Stimulated activated CD4-positive, alpha-beta T cell treated with anti-CD3 and anti-CD28 coated beads, Interleukin-1b, Interleukin-23, amount 100 ng/mL, for 48 hours (primary cell): ENCODE measurements around the gene LMF2.

Experiments
- DNase-seq: peaks from one replicate; pipeline ENCODE4 v3.0.0-alpha.2; 2020

Gene LMF2

DNA sequence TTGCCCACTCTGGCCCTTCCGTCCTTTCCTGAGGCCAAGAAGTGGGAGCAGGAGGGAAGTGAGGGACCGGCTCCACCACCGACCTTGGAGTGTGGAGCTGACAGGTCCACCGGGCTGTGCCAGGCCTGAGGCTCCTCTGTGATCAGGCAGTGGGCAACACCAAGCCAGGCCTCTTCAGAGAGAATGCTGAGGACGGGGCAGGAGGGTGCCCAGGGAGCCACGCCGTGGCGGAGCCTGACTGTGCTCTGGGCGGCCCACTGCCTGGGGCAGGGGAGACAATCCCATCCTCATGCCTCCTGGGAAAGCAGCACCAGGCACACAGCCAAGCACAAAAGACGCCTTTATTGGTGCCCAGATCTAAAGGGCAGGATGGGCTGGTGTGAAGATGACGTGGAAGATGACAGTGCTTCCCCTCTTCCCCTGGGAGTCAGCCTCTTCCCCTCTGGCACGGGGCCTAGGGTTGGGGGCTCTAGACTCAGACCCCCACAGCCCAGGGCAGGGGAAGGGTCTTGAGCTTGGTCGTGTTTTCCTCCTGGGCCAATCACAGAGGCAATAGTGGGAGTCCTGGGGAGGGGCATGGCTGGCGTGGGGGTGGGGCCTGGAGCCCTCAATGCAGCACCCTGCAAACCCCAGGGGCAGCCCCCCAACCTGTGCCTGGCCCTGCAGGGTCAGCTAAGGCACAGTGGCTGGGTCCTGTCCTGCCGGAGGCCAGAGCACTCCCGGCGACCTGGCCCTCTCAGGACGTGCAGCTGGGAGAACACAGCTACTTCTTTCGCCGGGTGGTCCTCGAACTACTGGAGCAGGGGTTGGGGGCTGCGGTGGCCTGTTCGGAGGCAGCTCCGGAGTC lies 4.7 kb downstream of the LMF2 start:
- DNase-seq: no peak

DNA sequence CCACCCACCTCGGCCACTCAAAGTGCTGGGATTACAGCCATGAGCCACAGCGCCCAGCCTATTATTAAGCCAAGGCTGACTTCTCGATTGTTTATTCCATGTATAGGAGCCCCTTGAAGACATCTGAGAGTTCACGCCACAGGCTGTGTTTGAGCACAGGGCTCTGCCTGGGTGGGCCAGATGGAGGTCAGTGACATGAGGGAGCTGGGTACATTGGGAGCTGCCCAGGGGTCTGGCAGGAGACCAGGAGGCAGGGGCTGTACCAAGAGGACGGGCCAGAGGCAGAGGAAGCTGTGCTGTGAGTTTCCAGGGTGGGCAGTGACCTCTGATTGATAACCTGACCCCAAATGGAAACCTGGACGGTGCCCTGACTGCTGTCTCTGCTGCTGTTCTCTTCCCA lies 5.4 kb downstream of the LMF2 start:
- no peak for DNase-seq

DNA sequence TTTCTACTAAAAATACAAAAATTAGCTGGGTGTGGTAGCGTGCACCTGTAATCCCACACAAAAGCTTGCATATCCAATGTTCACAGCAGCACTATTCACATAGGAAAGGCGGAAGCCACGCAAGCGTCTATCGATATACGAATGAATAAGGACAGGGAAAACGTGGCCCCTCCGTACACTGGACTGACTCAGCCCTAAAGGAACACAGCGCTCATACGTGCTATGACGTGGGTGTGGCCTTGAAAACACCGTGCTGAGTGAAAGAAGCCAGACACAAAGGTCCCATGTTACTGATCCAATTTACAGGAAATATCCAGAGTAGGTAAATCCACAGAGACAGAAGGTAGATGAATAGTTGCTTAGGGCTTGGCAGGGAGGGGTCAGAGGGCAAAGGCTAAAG lies 7.0 kb downstream of the LMF2 start:
- DNase-seq: no peak

DNA sequence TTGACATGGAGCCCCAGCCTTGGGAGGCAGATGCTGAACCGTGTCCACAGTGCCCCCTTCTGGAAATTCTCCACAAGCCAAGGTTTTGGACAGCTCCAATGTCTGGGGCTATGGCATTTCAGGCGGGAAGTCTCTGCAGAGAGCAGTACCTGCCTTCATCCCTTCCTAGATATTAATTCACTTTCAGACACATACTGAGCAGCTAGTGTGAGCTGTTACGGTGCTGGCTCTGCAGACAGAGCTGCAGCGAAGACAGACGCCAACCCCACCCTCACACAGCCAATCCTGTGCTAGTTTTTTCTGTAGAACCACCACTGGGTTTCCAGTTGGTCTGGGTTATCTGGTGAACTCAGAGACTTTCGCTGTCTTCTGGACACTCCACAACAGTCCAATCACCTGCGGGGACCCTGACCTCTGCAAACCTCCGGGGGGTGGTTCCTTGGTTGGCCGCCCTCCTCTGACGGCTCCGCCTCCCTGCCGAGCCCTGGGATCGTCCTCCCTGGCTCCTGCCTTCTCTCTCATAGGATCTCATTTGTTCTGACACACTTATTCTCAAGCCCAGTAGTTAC lies 9.1 kb downstream of the LMF2 start:
- peak; percentile 70 for DNase-seq

DNA sequence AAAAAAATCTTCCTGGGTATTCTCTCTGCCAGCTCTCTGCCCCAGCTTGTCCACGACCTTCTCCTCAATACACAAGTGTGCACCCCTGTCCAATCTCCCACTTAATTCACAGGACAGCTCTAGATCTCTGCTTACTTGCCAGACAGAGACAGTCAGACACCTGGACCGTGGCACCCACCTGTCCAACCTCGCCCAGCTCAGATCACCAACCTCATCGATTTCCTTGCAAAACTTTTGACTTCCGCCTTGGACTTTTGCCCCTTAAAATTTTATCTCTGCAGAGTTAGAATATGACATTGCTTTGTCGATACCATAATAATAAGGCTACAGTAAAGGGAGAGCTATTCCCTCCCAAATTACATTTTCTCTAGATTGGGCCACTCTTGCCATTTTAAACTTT lies 10.4 kb downstream of the LMF2 start:
- no peak for DNase-seq

DNA sequence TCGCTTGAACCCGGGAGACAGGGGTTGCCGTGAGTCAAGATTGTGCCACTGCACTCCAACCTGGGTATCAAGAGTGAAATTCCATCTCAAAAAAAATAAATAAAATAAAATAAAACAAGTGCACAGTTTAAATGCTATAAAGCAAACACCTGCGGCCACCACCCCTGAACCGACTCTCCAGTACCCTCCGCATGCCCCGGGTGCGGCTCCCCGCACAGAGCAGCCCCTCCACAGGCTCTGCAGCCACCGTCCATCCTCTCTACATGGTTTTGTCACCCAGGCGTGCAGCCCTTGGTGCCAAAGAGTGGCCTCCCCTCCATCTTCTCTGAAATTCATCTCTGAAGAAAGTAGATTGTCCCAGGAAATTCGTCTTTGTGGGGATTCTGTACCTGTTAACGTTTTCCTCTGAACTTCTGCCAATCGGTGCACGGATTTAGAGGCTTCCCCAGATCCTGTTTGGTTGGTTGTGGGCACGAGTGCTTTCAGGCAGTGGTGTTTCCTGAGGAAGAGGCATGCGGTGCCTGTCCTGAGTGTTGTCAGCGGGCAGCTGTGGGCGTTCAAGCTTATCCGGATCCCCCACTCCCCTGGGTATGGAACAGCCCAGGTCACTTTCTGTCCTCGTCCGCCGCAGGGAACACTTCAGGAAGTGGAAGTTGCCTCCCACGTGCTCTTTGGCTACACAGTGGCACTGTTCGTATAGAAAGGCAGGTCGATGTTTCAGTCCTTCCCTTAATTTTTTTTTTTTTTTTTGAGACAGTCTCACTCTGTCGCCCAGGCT lies 16.8 kb downstream of the LMF2 start:
- no peak for DNase-seq

DNA sequence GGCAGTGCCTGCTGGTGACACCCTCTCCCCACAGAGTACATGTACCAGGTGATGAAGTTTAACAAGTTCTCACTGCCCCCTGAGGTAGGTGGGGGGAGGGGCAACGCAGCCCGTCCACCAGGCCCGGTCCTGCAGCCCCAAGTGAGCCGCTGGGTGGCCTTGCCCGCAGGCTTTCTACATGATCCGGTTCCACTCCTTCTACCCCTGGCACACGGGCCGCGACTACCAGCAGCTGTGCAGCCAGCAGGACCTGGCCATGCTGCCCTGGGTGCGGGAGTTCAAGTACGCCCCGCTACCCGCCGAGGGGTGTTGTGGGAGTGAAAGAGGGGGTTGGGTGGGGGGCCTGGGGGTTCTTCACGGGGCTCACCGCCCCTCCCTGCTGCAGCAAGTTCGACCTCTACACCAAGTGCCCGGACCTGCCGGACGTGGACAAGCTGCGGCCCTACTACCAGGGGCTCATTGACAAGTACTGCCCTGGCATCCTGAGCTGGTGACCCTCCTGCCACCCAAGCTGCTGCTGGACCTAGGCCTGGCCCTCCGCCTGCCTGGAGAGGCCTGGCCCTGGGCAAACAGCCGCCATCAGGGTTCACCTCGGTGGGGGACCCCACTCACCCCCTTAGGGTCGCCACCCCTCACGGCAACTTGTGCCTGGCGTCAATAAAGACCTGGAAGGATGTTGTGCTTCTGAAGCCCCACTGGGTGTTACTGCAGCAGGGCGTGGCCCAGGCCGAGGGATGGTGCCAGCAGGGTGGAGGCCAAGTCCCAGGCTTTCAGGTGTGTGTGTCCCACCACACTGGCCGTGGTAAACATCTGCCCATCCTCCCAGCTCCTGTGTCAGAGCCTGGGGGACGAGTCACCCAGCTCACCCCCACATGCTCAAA lies 17.9 kb downstream of the LMF2 start:
- DNase-seq: no peak

DNA sequence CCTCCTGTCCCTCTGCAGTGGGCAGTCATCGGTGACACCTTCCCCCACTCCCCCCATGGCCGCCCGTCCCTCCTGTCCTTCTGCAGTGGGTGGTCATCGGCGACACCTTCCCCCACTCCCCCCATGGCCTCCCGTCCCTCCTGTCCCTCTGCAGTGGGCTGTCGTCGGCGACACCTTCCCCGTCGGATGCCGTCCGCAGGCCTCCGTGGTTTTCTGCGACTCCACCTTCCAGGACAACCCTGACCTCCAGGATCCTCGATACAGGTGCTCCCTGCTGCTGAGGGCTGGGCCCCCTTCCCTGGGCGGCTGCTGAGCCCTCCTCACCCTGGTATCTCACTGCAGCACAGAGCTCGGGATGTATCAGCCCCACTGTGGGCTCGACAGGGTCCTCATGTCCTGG lies 18.6 kb downstream of the LMF2 start:
- no peak for DNase-seq

DNA sequence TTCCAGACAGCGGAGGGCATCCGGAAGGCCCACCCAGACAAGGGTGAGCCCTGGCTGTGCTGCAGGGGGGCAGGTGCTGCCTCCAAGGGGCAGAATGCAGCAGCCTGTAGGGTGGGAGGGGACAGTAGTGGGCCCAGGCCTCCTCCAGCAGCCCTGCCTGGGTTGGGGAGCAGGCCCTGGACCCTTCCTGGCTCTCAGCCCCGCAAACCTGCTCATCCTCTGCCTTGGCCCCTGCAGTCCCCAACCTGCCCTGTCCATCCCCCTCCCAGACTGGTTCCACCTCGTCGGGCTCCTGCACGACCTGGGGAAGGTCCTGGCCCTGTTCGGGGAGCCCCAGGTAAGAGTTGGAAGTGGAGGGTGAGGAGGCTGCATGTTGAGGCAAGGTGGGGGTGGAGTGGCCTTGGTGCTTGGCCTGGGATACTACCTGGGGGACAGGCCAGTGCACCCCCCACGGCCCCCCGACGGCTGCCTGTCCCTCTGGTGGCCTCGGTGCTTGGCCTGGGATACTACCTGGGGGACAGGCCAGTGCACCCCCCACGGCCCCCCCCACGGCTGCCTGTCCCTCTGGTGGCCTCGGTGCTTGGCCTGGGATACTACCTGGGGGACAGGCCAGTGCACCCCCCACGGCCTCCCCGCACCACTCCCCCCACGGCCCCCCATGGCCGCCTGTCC lies 19.4 kb downstream of the LMF2 start:
- no peak for DNase-seq

DNA sequence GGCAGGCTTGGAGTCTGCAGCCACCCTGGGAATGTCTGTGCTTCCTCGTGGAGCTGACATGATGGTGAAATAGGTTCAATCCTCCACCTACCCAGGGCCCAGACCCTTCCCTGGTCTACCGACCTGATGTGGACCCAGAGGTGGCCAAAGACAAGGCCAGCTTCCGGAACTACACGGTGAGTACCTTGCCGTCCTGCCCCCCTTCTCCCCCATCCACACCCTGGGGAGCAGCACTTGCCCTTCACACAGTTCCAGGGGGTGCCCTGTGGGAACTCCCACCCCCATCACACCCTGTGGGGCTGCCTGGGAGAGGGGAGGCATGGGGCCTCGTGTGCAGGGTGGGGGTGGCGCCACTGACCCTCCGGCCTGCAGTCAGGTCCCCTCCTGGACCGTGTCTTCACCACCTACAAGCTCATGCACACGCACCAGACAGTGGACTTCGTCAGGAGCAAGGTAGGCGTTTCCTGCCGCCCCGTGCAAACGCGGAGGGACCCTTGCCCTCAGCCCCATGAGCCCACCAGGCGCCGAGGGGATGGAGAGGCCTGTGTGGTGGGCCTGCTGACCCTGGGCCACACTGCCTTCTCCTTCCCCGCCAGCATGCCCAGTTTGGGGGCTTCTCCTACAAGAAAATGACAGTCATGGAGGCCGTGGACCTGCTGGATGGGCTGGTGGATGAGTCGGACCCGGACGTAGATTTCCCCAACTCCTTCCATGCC lies 20.1 kb downstream of the LMF2 start:
- DNase-seq: no peak

DNA sequence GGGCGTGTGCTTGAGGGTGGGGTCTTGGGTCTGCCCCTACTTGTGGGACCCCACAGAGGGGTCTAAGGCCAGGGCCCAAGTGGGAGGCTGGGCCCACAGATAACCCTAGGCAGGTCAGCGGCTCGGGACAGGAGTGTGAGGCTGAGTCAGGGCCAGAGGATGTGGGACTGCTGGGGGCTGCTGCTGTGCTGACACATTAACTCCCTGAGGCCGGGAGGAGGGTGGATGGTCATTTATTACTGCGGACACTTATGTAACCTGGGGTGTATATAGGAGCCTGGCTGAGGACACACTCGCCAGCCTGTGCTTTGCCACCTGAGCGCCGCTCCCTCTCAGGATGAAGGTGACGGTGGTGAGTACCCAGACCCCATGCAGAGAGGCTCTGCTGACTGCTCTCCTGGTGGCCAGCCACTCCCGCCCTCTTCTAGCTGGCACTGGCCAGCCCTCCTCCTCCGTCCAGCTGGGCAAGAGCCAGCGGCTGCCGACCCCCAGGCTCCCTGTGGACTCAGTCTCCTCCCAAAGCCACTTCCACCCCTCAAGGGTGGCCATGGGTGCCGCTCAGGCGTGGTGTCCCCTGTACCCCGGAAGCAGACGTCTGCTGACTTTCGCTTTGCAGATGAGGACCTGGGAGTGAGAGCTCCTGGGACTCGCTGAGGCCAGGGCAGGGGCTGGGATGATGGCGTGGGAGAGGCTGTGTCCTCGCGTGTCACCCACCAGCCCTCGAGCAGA lies 20.8 kb downstream of the LMF2 start, which contains the start of gene MIOX:
Gene MIOX (plus strand): TSS at position 299 of the 729 bp plus-strand sequence. CDS start 39 bp downstream, at position 338.
- DNase-seq: no peak

DNA sequence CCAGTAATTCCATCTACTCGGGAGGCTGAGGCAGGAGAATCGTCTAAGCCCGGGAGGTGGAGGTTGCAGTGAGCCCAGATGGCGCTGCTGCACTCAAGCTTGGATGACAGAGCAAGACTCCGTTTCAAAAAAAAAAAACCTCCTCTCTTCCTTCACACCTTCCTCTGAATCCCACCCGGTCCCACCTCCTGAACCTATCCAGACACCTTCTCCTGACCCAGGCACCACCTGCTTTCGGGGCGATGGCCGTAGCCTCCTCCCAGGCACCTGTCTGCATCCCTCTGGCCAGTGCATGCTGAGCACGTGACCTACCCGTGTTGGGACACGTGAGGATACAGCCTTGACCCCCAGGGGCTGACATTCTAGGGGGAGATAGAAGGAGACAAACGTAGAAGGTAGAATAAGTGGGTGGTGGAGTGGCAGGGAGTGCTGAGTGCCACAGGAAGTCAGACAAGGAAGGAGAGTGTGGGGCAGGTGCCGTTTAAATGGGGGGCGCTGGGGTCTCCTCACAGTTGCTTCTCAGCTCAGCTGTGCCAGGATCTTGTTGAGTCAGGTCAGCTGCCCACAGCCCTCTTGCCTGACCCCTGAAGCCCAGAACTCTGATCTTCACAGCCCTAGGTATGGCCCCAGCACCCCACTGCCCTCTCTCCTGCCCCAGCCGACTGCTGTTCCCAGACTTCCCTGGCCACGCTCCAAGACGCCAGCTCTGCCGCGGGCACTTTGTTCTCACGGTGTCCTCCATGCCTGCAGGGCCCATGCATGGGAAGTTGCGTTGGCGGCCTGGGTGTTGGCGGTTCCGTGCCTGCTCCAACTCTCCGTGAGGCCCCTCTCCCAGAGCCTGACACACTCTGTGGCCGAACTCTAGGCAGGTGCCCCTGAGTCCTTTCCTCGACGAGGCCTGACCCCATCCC lies 22.0 kb downstream of the LMF2 start:
- no peak for DNase-seq

DNA sequence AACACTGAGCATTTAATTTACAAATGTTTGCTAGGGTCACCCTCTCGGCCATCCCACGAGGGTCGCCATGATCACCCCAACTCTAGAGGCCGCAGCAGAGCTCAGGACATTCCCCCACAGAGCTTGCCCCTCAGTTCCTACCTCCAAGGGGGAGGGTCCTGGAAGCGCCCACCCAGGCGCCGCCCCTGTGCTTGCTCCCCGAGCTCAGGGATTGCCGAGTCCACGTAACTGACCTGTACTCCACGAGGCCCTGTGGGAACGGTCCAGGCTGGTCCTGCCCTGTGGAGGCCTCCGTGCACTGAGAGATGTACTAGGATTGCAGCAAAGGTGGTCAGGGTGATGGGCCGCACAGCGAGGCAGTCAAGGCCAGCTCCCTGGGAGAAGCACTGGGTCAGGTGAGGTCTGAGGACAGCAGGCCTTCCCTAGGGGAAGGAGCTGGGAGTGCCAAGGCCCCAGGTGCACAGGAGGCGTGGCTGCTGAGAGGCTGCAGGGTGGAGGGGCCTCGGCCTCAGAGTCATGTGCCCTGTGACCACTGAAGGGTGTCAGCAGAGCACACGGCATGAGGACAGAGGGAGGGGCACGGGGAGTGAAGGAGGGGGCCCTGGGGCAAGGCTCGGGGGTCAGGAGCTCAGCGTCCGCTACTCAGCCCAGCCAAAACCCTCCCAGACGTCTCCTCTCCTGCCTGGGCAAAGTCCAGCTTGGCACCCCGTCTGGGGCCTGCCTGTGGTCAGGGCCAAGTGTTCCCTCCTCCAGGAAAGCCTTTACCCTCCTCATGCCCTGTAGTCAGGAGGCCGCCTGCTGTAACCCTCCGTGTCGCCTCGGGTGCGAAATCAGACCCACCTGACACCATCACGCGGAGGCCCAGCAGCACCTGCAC lies 23.3 kb downstream of the LMF2 start:
- no peak for DNase-seq

DNA sequence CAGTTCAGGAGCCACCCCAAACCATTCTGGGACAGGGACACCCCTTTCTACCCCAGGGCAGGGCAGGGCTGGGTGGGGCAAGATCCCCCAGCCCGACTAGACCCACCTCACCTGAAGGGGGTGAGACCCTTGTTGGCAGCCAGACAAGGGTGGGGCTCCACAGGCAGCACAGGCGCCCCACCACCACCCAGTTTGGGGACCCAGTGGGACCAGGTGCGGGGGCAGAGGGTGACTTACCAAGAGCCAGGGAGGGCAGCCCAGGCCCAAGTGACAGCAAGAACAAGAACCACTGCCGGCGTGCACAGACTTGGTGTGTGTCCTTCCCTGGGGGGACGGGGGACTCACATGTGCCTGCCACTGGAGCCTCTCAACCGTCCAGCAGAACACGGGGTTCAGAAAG lies 23.9 kb downstream of the LMF2 start:
- no peak for DNase-seq

DNA sequence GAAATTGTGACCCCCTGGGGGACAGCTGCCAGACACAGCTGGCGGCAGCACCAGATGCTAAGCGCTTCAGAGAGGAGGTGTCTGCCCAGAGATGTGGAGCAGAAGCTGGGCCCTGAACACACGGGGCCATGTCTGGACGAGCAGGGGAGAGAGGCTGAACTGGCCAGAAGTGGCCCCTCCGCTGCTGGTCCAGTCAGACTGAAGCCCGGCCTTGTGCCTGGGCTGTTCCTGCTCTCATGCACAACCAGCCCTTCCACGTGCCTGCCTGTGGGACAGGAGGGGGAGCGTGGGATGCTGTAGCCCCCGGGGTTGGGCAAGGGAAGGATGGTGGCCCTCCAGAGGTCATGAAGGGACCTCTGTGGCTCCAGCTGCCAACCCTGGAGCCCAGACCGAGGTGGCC lies 24.4 kb downstream of the LMF2 start:
- DNase-seq: no peak

DNA sequence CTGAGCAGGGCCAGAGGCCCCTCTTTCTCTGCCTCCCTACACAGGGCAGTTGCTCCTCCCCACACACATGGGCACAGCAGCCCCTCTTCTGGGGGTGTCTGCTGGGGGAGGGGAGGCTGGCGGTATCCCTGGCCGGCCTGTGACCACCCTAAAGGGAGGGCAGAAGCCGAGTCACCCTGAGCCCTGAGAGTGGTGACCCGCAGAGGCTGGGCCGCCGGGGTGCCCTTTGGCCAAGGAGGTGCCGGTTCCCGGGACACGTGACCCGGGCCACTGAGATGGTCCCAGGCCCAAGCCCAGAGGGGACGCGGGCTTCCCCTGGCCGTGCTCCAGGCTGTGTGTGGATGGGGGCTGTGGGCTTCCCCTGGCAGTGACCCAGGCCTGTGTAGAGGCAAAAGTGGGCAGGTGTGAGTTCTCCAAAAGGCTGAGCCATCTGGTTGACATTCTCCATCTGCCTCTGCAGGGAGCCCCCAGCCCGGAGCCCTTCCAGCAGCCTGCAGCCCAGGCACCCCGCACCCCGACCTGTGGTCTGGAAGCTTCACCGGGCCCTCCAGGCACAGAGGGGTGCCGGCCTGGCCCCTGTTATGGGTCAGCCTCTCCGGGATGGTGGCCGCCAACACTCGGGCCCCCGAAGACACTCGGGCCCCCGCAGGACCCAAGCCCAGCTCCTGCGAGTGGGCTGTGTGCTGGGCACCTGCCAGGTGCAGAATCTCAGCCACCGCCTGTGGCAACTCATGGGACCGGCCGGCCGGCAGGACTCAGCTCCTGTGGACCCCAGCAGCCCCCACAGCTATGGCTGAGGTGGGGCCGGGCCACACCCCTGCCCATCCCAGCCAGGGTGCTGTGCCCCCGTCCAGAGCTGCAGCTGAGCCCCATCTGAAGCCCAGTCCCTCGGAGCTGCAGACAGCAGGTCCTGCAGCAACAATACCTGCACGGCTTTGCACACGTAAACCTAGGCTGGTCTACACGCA lies 25.1 kb downstream of the LMF2 start:
- no peak for DNase-seq

DNA sequence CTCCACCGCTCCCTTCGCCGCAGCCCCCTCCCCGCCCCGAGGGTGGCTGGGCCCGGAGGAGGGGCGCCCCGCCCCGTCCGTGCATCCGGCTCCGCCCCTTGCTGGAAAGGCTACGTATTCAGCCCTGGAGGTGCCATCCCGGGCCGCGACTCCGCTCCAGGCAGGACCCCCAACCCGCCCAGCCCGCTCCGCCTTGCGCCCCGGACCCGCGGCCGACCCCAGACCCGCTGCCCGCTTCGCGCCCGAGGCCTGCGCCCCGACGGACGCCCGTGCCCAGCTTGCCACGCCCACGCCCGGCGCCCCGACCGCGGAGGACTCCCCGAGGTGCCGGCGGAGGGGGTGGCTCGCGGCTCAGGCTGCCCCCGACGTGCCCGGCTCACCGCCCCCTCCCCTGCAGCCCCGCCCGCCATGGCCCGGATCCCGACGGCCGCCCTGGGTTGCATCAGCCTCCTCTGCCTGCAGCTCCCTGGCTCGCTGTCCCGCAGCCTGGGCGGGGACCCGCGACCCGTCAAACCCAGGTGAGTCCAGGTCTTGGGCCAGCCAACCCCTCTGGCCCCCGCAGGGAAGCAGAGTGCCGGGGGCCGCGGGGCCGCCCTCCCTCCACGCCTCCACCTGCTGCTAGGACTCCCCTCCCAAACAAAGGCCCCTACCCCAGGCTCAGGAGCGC lies 25.9 kb downstream of the LMF2 start, which contains the start of gene ADM2:
Gene ADM2 (plus strand): TSS at position 104 of the 667 bp plus-strand sequence. CDS start 305 bp downstream, at position 409.
- DNase-seq: peak; percentile 54
